ENCODE data around the gene CHMP5. TPM values are rescaled to one million over a fixed set of nuclear protein-coding genes. Genes with fewer than 3 reads are reported as not detected.

Gene CHMP5
- total RNA-seq, 1 experiment from 2014 or later, result 47.6 TPM

- H4K8ac ChIP-seq (replicated peaks; ENCODE audit: insufficient read length, low read depth, low read length), result peak within 1 kb of the TSS; percentile 43
- H3K14ac ChIP-seq (ENCODE audit: insufficient read depth, low read length), result peak within 1 kb of the TSS; percentile 92
- H3K27me3 ChIP-seq (ENCODE audit: insufficient read depth, low read length), result no peaks in the 10 kb centered on the region
- H2BK5ac ChIP-seq (ENCODE audit: insufficient read length, low read length), result peak within 1 kb of the TSS; percentile 90
- no peak within 1 kb of the TSS for H4K91ac ChIP-seq (ENCODE audit: insufficient read length, low read depth, low read length)
- H2BK12ac ChIP-seq (ENCODE audit: insufficient read length, low read depth, low read length), result no peak within 1 kb of the TSS
- Mint-ChIP-seq H3K27ac (peak within 1 kb of the TSS; percentile 98 to 100 (median 99)), H3K27me3 (ENCODE audit: low read depth) (no peaks in the 10 kb centered on the region), H3K36me3 (ENCODE audit: insufficient read depth in 1 of 3, low read depth in 3 of 3) (peaks cover 5 to 26% (median 24%) of the 10 kb centered on the region in 3 experiments; a peak in 5 of 7 replicates), H3K4me1 (peaks cover 11 to 15% of the 10 kb centered on the region in 2 experiments), H3K4me3 (peak within 1 kb of the TSS; percentile 96 to 99), H3K9me3 (peaks cover 0 to 2% of the 10 kb centered on the region in 2 experiments; a peak in 2 of 5 replicates)
- DNase-seq, result peak; percentile 98
- H2BK120ac ChIP-seq (ENCODE audit: low read depth, low read length, poor library complexity, severe bottlenecking), result no peak within 1 kb of the TSS
- H3K4me1 ChIP-seq (ENCODE audit: insufficient read depth, low read length), result 0 out of 2 replicates have a peak, but pooled peaks cover 2% of the 10 kb centered on the region
- WGBS (ENCODE audit: extremely low coverage, insufficient read length, low lambda C conversion rate), result no CpG with 5 or more reads among the region's 63 CpGs
- peak within 1 kb of the TSS; percentile 95 for H3K56ac ChIP-seq (ENCODE audit: insufficient read length, low read depth, low read length)
- no peak within 1 kb of the TSS for H3K23ac ChIP-seq (ENCODE audit: insufficient read length, low read depth, low read length)
- peak within 1 kb of the TSS; percentile 64 for H3K27ac ChIP-seq (ENCODE audit: insufficient read length, low read depth, low read length)
- no peak within 1 kb of the TSS for H2AK5ac ChIP-seq (ENCODE audit: insufficient read length, low read length)
- H2AFZ ChIP-seq (ENCODE audit: low read length), result no peak within 1 kb of the TSS
- peak within 1 kb of the TSS; percentile 99 for H3K9ac ChIP-seq (ENCODE audit: extremely low read depth, insufficient read length, low read length)
- no peaks in the 10 kb centered on the region for H4K20me1 ChIP-seq (ENCODE audit: control insufficient read depth, insufficient read depth, insufficient read length)
- no peaks in the 10 kb centered on the region for H3K23me2 ChIP-seq (ENCODE audit: insufficient read length, low read depth, low read length, poor library complexity, severe bottlenecking)
- peaks cover 7% of the 10 kb centered on the region for H3K79me1 ChIP-seq (ENCODE audit: insufficient read depth, low read depth, low read length, poor library complexity, severe bottlenecking)
- peak within 1 kb of the TSS; percentile 98 for H3K18ac ChIP-seq (ENCODE audit: insufficient read length, low read depth, low read length)
- TF ChIP-seq CTCF (conservative IDR thresholded peaks at IDR 0.05), result no peak
- no peak within 1 kb of the TSS for H3T11ph ChIP-seq (ENCODE audit: low read length)
- H3K9me3 ChIP-seq (ENCODE audit: control insufficient read depth, low read depth, low read length), result no peaks in the 10 kb centered on the region
- H3K4ac ChIP-seq (ENCODE audit: low read depth, low read length), result no peak within 1 kb of the TSS; the same call in 1 of the 2 replicates
- H2BK20ac ChIP-seq (ENCODE audit: low read depth, low read length, poor library complexity, severe bottlenecking), result no peak within 1 kb of the TSS
- H2BK15ac ChIP-seq (ENCODE audit: low read depth, low read length), result no peak within 1 kb of the TSS
- H3K4me2 ChIP-seq (ENCODE audit: insufficient read depth, insufficient read length, low read length), result peak within 1 kb of the TSS; percentile 89
- H3K79me2 ChIP-seq (ENCODE audit: insufficient read depth, low read length), result peaks cover 15% of the 10 kb centered on the region; the same call in 1 of the 2 replicates
- peak within 1 kb of the TSS; percentile 96 for H4K5ac ChIP-seq (ENCODE audit: insufficient read length, low read depth, low read length)
Observed at GRCh38 chr9:33290247-33291030, 25.6 kb downstream of the CHMP5 start, which contains the start of gene NFX1. NFX1 (plus strand) TSS chr9:33290516; CDS start chr9:33290573, 57 bp downstream.

Measured in H9 (cell line).